Thoracic aorta (tissue), 2 donors: ENCODE data around the gene PHOX2B. TPM values are rescaled to one million over a fixed set of nuclear protein-coding genes. Genes with fewer than 3 reads are reported as not detected.

Source experiments
- ATAC-seq: fragments of 150-250 bp; one replicate; pipeline ENCODE4 v1.8.0; 2017; ENCODE audit warnings: low read depth; ENCODE audit not compliant: insufficient number of reproducible peaks, low FRiP score
- DNase-seq: peaks from one replicate; pipeline ENCODE4 v3.0.0-alpha.2; 2020; ENCODE audit warnings: low spot score
- H3K27ac ChIP-seq, 2 donors: fragments of 200-600 bp; sonication (generic); 1 replicate in 1 of 2; 2 replicates in 1 of 2; pipeline ENCODE4 v1.5.1; 2016; ENCODE audit warnings: mild to moderate bottlenecking in 2 of 2, moderate library complexity in 2 of 2
- H3K27me3 ChIP-seq: fragments of 200-600 bp; sonication (generic); replicated peaks from 2 replicates; pipeline ENCODE4 v1.6.0; 2016; ENCODE audit warnings: mild to moderate bottlenecking; ENCODE audit not compliant: insufficient read depth
- H3K36me3 ChIP-seq: fragments of 200-600 bp; sonication (generic); one replicate; pipeline ENCODE4 v1.5.1; 2016
- H3K4me1 ChIP-seq, 2 donors: fragments of 200-600 bp; sonication (generic); 1 replicate in 1 of 2; 2 replicates in 1 of 2; pipeline versions ENCODE4 v1.5.1 to v1.6.0; 2016; ENCODE audit warnings: low read depth in 2 of 2, mild to moderate bottlenecking in 1 of 2; ENCODE audit not compliant: control insufficient read depth in 1 of 2
- H3K4me3 ChIP-seq: fragments of 200-600 bp; sonication (generic); 2 replicates; pipeline ENCODE4 v1.5.1; 2016; ENCODE audit warnings: mild to moderate bottlenecking
- H3K9me3 ChIP-seq: fragments of 200-600 bp; sonication (generic); 2 replicates; pipeline ENCODE4 v1.5.1; 2016
- CTCF ChIP-seq: fragments of 200-600 bp; sonication (generic); IDR thresholded peaks from one replicate; pipeline ENCODE4 v1.5.1; 2019; ENCODE audit warnings: antibody characterized with exemption
- total RNA-seq, 2 donors: library from RNA; depleted of rRNA; stranded (reverse); fragments of >200 nt; gene quantifications; one replicate each; pipeline versions ENCODE4 v1.1.0 to v1.2.3, GENCODE V29; 2016

Gene PHOX2B
- total RNA-seq, 2 donors from 2014 or later: not detected

DNA sequence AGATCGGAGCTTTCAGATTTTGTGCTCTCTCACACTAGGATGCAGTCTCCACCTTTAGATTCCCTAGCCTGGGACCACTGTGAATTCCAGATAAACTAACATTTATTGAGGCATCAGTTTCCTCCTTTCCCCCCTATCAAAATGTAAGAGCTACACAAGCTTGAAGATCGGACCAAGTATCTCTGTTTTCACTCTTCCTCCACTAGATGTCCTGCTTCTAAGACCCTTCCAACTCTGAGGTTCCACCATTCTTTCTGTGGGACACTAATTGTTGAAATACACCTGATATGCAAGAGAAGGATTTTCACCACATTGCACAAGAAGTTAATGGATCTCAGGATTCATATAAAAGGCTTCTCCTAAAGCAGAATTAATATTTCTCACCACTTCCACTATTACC, 43.0 kb upstream of the PHOX2B start:
- DNase-seq (no peak), ATAC-seq (no peak)
- no peak for TF ChIP-seq CTCF

DNA sequence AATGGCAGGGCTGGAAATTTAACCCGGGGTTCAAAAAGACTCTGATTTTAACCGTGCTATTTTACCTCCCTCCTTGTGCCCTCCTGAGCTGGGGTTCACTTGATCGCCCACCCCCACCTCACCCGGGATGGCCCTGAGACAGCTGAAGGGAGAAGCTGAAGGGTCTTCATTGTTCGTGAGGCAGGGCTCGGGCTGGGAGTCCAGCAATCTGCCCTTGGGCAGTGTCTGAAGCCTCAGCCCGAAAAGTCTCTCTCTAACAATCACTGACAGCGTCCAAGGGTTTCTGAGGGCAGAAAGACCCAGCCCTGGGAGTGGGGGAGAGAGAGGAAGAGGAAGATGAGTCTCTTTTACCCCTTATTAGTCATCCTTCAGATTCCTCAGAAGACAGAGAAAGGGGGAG, 39.4 kb upstream of the PHOX2B start:
- Histone ChIP-seq H3K36me3 (no peaks in the 10 kb centered on the region), H3K4me3 (no peak overlapping the region), H3K4me1 (no peaks in the 10 kb centered on the region), H3K27me3 (no peaks in the 10 kb centered on the region), H3K9me3 (no peaks in the 10 kb centered on the region), H3K27ac (no peak overlapping the region)
- DNase-seq (no peak), ATAC-seq (no peak)
- TF ChIP-seq CTCF: no peak

More for the DNA sequence above, 43.0 kb upstream of the PHOX2B start:
- no peaks in the 10 kb centered on the region for H3K27me3 ChIP-seq
- H3K36me3 ChIP-seq: no peaks in the 10 kb centered on the region
- no peak overlapping the region for H3K4me3 ChIP-seq
- no peaks in the 10 kb centered on the region for H3K9me3 ChIP-seq
- no peak overlapping the region for H3K27ac ChIP-seq
- H3K4me1 ChIP-seq: no peaks in the 10 kb centered on the region

- Histone ChIP-seq H3K27me3 (no peaks in the 10 kb centered on the region), H3K4me1 (no peaks in the 10 kb centered on the region), H3K4me3 (no peak overlapping the region), H3K9me3 (no peaks in the 10 kb centered on the region), H3K27ac (no peak overlapping the region), H3K36me3 (no peaks in the 10 kb centered on the region)
- TF ChIP-seq CTCF: no peak
- ATAC-seq (no peak), DNase-seq (no peak)
These were observed 37.1 kb upstream of the PHOX2B start for GRCh38 chr4:41785665-41786064.

DNA sequence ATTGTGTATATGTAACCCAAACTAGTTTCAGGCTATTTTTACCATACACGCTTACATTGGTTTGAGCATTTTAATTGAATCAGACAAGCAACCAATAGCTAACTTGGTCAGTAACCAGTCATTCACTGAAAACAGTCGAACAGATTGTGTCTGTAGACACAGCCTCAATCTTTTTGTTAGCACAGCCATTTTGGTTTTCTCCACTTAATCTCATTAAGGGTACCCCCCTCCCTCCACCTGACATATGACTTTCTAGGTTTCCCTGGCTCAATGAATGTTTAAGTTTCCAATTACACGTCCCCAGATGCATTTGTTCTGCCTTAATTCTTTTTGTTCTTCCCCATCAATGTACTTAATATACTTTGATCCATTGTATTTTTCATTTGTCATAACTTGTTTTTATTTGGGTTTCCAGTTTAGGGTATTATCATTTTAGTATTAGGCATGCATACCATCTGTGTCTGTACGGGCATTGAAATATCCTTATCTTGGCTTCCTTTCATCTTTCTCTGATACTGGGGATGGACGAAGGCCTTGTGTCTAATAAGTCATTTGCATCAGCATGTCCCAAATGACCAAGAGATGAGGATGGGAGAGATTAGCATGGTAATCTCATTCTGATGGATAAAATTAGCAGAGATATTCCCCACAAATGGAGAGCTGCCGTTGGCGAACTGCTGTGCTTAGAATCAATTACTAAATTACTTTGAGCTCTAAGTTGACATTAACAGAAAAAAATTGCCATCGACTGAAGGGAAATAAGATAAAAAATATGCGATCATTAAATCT, 35.9 kb upstream of the PHOX2B start:
- no peak for TF ChIP-seq CTCF
- ATAC-seq: no peak
- DNase-seq: no peak
- Histone ChIP-seq H3K9me3 (no peaks in the 10 kb centered on the region), H3K4me1 (no peaks in the 10 kb centered on the region), H3K4me3 (no peak overlapping the region), H3K27ac (no peak overlapping the region), H3K36me3 (no peaks in the 10 kb centered on the region), H3K27me3 (no peaks in the 10 kb centered on the region)

GRCh38 chr4:41776466-41776865, 27.9 kb upstream of the PHOX2B start:
- H3K36me3 ChIP-seq: no peaks in the 10 kb centered on the region
- no peaks in the 10 kb centered on the region for H3K27me3 ChIP-seq
- no peaks in the 10 kb centered on the region for H3K4me1 ChIP-seq
- DNase-seq (no peak), ATAC-seq (no peak)
- H3K27ac ChIP-seq: no peak overlapping the region
- no peak overlapping the region for H3K4me3 ChIP-seq
- no peaks in the 10 kb centered on the region for H3K9me3 ChIP-seq
- TF ChIP-seq CTCF: no peak
